ENCODE results near the gene EXT2.

EXT2 gene

DNA sequence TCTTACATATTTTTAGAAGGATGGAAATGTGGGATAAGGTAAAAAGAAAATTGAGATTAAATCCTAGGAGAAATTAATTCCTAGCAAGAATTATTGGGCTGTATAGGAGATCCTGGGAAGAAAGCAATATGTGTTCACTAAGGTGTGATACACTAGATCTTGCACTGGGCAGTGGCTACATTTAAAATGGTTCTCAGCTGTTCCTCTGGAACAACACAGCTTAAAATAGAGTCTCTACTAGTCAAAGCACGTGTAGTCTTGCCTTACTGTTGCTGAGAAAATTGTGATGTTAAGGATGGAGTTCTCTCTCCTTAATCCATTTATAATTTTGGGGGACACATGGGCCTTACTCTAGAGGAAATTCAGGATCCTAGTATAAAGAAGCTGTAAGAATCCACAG, 54.9 kb downstream of the EXT2 start:
- H3K9ac ChIP-seq (ENCODE audit: low read depth, low read length, poor library complexity, severe bottlenecking), result no peak overlapping the region
- H3K36me3 ChIP-seq (ENCODE audit: insufficient read depth, low read length), result peaks cover 55% of the 10 kb centered on the region
- no peaks in the 10 kb centered on the region for H3K9me2 ChIP-seq (replicated peaks; ENCODE audit: low read depth, low read length)
- H3F3A ChIP-seq (ENCODE audit: low read depth), result no peaks in the 10 kb centered on the region
- 0 out of 2 replicates have a peak, but pooled peaks cover 3% of the 10 kb centered on the region for H3K9me3 ChIP-seq (ENCODE audit: insufficient read depth, low read depth, low read length)
- H3K4me1 ChIP-seq (ENCODE audit: insufficient read depth, low read length, poor library complexity, severe bottlenecking), result no peaks in the 10 kb centered on the region
- H3K4me3 ChIP-seq (ENCODE audit: low read length, poor library complexity, severe bottlenecking), result no peak overlapping the region
- no peaks in the 10 kb centered on the region for H3K79me2 ChIP-seq (ENCODE audit: insufficient read depth, low read length)
- H4K20me1 ChIP-seq (ENCODE audit: insufficient read depth, low read length, poor library complexity, severe bottlenecking), result no peaks in the 10 kb centered on the region
- no peak for TF ChIP-seq EZH2phosphoT487 (IDR thresholded peaks at IDR 0.05; ENCODE audit: borderline replicate concordance)
- TF ChIP-seq, protein P1, sequence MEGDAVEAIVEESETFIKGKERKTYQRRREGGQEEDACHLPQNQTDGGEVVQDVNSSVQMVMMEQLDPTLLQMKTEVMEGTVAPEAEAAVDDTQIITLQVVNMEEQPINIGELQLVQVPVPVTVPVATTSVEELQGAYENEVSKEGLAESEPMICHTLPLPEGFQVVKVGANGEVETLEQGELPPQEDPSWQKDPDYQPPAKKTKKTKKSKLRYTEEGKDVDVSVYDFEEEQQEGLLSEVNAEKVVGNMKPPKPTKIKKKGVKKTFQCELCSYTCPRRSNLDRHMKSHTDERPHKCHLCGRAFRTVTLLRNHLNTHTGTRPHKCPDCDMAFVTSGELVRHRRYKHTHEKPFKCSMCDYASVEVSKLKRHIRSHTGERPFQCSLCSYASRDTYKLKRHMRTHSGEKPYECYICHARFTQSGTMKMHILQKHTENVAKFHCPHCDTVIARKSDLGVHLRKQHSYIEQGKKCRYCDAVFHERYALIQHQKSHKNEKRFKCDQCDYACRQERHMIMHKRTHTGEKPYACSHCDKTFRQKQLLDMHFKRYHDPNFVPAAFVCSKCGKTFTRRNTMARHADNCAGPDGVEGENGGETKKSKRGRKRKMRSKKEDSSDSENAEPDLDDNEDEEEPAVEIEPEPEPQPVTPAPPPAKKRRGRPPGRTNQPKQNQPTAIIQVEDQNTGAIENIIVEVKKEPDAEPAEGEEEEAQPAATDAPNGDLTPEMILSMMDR (conservative IDR thresholded peaks at IDR 0.05; ENCODE audit: low read length), result no peak
- H3K27me3 ChIP-seq (ENCODE audit: insufficient read depth, low read length, poor library complexity, severe bottlenecking), result no peaks in the 10 kb centered on the region
- H3K4me2 ChIP-seq (ENCODE audit: low read depth, low read length, poor library complexity, severe bottlenecking), result no peak overlapping the region
- no peak overlapping the region for H2AFZ ChIP-seq (ENCODE audit: low read length)

DNA sequence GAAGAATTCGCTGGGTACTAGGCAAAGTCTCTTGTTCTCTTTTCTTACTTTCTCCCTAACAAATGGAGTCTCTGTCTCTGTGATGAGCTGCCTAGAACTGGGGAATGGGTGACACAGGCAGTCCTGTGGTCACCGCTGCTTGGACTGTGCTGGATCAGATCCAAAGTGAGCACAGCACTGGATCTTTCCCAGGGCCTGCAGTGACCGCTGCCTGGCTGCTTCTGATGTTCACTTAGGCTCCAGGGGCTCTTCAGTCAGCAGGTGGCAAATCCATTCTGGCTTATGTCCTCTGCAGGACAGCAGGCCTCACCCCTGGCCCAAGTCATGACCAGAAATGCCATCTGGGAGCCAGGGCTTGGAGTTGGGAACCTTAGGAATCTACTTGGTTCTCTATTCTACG, 61.5 kb downstream of the EXT2 start:
- H3K36me3 ChIP-seq (ENCODE audit: insufficient read depth, low read length), result peaks cover 25% of the 10 kb centered on the region
- H3K4me3 ChIP-seq (ENCODE audit: low read length, poor library complexity, severe bottlenecking), result no peak overlapping the region
- no peaks in the 10 kb centered on the region for H3K9me2 ChIP-seq (replicated peaks; ENCODE audit: low read depth, low read length)
- peaks cover 10% of the 10 kb centered on the region; the same call in 1 of the 2 replicates for H3K9me3 ChIP-seq (ENCODE audit: insufficient read depth, low read depth, low read length)
- H3K79me2 ChIP-seq (ENCODE audit: insufficient read depth, low read length), result no peaks in the 10 kb centered on the region
- no peaks in the 10 kb centered on the region for H3F3A ChIP-seq (ENCODE audit: low read depth)
- H3K4me2 ChIP-seq (ENCODE audit: low read depth, low read length, poor library complexity, severe bottlenecking), result no peak overlapping the region
- H3K27me3 ChIP-seq (ENCODE audit: insufficient read depth, low read length, poor library complexity, severe bottlenecking), result no peaks in the 10 kb centered on the region
- no peaks in the 10 kb centered on the region for H4K20me1 ChIP-seq (ENCODE audit: insufficient read depth, low read length, poor library complexity, severe bottlenecking)
- no peaks in the 10 kb centered on the region for H3K4me1 ChIP-seq (ENCODE audit: insufficient read depth, low read length, poor library complexity, severe bottlenecking)
- no peak overlapping the region for H3K9ac ChIP-seq (ENCODE audit: low read depth, low read length, poor library complexity, severe bottlenecking)
- H2AFZ ChIP-seq (ENCODE audit: low read length), result no peak overlapping the region
- no peak for TF ChIP-seq EZH2phosphoT487 (IDR thresholded peaks at IDR 0.05; ENCODE audit: borderline replicate concordance)
- TF ChIP-seq, protein P1 (conservative IDR thresholded peaks at IDR 0.05; ENCODE audit: low read length), result no peak

DNA sequence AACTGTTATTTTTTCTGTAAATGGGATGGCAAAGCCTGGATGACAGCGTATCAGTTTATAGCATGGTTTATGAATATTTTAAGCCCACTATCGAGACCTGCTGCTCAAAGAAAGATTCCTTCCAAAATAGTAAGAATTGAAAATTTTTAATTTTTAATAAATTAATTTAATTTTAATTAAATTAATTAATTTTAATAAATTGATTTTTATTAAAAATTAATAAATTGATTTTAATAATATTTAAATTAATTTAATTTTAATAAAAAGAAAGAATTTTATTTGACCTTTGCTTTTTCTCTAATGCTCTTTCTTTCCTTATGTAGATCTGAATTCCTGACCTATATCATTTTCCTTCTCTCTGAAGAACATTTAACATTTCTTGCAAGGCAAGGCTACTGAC, 62.9 kb downstream of the EXT2 start:
- Histone ChIP-seq H3K4me3 (ENCODE audit: low read length, poor library complexity, severe bottlenecking) (no peak overlapping the region), H3K27me3 (ENCODE audit: insufficient read depth, low read length, poor library complexity, severe bottlenecking) (no peaks in the 10 kb centered on the region), H3F3A (ENCODE audit: low read depth) (no peaks in the 10 kb centered on the region), H3K4me2 (ENCODE audit: low read depth, low read length, poor library complexity, severe bottlenecking) (no peak overlapping the region), H3K9me2 (replicated peaks; ENCODE audit: low read depth, low read length) (no peaks in the 10 kb centered on the region), H3K9me3 (ENCODE audit: insufficient read depth, low read depth, low read length) (peaks cover 6% of the 10 kb centered on the region; the same call in 1 of the 2 replicates), H3K36me3 (ENCODE audit: insufficient read depth, low read length) (peaks cover 19% of the 10 kb centered on the region), H3K4me1 (ENCODE audit: insufficient read depth, low read length, poor library complexity, severe bottlenecking) (no peaks in the 10 kb centered on the region), H3K79me2 (ENCODE audit: insufficient read depth, low read length) (no peaks in the 10 kb centered on the region), H2AFZ (ENCODE audit: low read length) (no peak overlapping the region), H3K9ac (ENCODE audit: low read depth, low read length, poor library complexity, severe bottlenecking) (no peak overlapping the region), H4K20me1 (ENCODE audit: insufficient read depth, low read length, poor library complexity, severe bottlenecking) (no peaks in the 10 kb centered on the region)
- no peak for TF ChIP-seq EZH2phosphoT487 (IDR thresholded peaks at IDR 0.05; ENCODE audit: borderline replicate concordance)
- TF ChIP-seq, protein P1 (conservative IDR thresholded peaks at IDR 0.05; ENCODE audit: low read length), result no peak

Measured in Loucy (cell line).